Vagina (tissue), 2 donors: ENCODE results near the gene ATIC.

Experiments used
- CTCF ChIP-seq, 3 experiments: fragments of 450-650 bp in 2 of 3; fragments of 200-600 bp in 1 of 3; sonication (generic) in 1 of 3; IDR thresholded peaks; one replicate each; pipeline ENCODE4 v1.5.1; 2017 to 2019; ENCODE audit warnings: antibody characterized with exemption in 3 of 3, mild to moderate bottlenecking in 2 of 3, moderate library complexity in 2 of 3
- POLR2A ChIP-seq, 2 donors: fragments of 450-650 bp; IDR thresholded peaks; one replicate each; pipeline ENCODE4 v1.6.1; 2017; ENCODE audit warnings: antibody characterized with exemption in 2 of 2, mild to moderate bottlenecking in 2 of 2, moderate library complexity in 2 of 2
- POLR2AphosphoS5 ChIP-seq, 2 donors: sonication (generic); formaldehyde crosslinking; IDR thresholded peaks; one replicate each; pipeline ENCODE4 v1.9.0; 2017; ENCODE audit warnings: antibody characterized with exemption in 2 of 2, mild to moderate bottlenecking in 2 of 2, low read depth in 1 of 2; ENCODE audit not compliant: insufficient read depth in 1 of 2

- TF ChIP-seq POLR2A (IDR thresholded peaks at IDR 0.05) (no peak), CTCF (IDR thresholded peaks at IDR 0.05) (no peak), POLR2AphosphoS5 (IDR thresholded peaks at IDR 0.05; ENCODE audit: insufficient read depth in 1 of 2, low read depth in 1 of 2) (no peak)
Observed at GRCh38 chr2:215301994-215302393, 9.9 kb upstream of the ATIC start.
